PC-3 (cell line): ENCODE data around the gene ARHGAP6.

Experiments used
- EZH2 ChIP-seq: fragments of 300-600 bp; sonication (generic); IDR thresholded peaks from one replicate; pipeline ENCODE4 v1.6.1; 2017; ENCODE audit warnings: antibody characterized with exemption, mild to moderate bottlenecking, low read length; ENCODE audit not compliant: unreplicated experiment
- EZH2phosphoT487 ChIP-seq: fragments of 300-600 bp; sonication (generic); IDR thresholded peaks from 2 replicates; pipeline ENCODE4 v1.6.1; 2018; ENCODE audit warnings: mild to moderate bottlenecking, antibody characterized with exemption, low read length, borderline replicate concordance
- TF ChIP-seq, protein P1 (sequence below): fragments of 300-600 bp; sonication (generic); conservative IDR thresholded peaks from 2 replicates; pipeline ENCODE4 v1.5.1; 2017; ENCODE audit warnings: antibody characterized with exemption, low read depth, mild to moderate bottlenecking, low read length

DNA sequence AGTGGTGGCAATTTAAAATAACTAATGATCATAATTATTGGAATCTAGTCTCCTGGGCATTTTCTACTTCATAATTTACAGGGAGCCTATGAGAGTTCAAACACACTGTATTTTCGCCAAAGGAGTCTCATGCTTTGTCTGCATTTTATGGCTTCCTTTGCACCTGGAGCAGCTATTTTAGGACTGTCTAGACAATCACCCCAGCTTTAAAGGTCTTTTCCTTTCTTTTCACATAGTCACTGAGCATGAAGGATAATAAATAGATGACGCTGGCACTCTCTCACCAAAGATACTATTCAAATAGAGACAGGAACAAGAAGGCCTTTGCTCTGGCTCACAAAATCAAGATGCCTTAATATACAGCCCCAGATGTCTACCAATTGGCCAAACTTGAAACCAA lies 329.5 kb downstream of the ARHGAP6 start:
- TF ChIP-seq, protein P1, sequence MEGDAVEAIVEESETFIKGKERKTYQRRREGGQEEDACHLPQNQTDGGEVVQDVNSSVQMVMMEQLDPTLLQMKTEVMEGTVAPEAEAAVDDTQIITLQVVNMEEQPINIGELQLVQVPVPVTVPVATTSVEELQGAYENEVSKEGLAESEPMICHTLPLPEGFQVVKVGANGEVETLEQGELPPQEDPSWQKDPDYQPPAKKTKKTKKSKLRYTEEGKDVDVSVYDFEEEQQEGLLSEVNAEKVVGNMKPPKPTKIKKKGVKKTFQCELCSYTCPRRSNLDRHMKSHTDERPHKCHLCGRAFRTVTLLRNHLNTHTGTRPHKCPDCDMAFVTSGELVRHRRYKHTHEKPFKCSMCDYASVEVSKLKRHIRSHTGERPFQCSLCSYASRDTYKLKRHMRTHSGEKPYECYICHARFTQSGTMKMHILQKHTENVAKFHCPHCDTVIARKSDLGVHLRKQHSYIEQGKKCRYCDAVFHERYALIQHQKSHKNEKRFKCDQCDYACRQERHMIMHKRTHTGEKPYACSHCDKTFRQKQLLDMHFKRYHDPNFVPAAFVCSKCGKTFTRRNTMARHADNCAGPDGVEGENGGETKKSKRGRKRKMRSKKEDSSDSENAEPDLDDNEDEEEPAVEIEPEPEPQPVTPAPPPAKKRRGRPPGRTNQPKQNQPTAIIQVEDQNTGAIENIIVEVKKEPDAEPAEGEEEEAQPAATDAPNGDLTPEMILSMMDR, result no peak
- no peak for TF ChIP-seq EZH2
- TF ChIP-seq EZH2phosphoT487, result no peak
